Cardiac ventricle fibroblast (primary cell): ENCODE results near the gene OR2V1. TPM values are rescaled to one million over a fixed set of nuclear protein-coding genes. Genes with fewer than 3 reads are reported as not detected.

Experiments used
- total RNA-seq: library from RNA; depleted of rRNA; stranded (reverse); fragments of >200 nt; gene quantifications from 2 replicates; pipeline ENCODE4 v1.2.3, GENCODE V29; 2015

Gene OR2V1, protein sequence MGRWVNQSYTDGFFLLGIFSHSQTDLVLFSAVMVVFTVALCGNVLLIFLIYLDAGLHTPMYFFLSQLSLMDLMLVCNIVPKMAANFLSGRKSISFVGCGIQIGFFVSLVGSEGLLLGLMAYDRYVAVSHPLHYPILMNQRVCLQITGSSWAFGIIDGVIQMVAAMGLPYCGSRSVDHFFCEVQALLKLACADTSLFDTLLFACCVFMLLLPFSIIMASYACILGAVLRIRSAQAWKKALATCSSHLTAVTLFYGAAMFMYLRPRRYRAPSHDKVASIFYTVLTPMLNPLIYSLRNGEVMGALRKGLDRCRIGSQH
- total RNA-seq = not detected in 2 replicates

DNA sequence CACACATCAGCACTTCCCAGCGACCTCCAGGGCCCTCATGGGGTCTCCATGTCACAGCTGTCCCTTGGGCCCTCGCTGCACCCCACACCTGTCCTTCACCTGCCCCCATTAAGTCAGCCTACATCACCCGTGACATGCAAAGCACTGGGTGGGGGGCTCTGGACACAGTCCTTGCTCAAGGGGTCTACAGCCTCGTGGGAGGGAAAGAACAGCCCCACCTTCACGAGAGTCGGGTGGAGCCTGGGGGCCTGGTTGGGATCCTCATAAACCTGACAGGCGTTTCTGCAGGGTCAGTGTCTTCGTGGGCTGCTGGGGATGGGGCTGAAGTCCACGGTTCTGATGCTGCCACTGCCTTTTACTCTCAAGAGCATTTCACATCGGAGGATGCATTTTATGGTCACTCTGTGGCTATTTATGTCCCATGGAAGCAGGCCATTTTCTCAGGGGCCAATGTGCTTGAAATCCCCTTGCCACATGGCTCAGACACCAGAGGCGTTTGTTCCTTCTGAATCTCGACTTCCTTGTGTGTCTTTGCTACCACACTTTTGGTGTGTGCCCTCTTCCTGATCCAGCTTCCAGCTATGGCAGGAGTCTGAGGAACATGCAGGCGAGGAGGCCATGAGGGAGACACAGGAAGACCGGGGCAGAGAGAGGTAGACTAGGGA lies at the start of gene OR2V1:
OR2V1 (minus strand) TSS at position 338 of the 665 bp plus-strand sequence. CDS start 5,865 bp downstream, outside the sequence.

DNA sequence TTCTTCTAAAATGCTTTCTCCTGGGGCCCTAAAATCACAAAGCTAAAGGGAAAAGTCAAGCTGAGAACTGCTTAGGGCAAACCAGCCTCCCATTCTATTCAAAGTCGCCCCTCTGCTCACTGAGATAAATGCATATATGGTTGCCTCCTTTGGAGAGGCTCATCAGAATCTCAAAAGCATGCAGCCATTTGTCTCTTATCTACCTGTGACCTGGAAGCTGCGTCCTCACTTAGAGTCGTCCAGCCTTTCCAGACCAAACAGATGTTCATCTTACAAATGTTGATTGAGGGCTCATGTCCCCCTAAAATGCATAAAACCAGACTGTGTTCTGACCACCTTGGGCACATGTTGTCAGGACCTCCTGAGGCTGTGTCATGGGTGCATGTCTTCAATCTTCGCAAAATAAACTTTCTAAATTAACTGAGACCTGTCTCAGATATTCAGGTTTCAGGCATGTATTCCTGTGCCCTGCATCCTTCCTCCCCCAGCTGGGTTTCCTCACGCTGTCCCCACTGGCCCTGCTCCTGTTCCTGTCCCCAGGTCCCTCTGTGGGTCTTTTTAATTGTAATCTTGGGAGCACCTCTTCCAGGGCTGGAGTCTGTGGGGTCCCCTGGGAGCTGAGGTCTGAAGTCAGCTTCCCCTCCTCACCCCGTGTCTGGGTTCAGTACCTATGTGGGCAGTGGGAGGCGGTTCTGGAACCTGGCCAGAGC lies 16.1 kb upstream of the OR2V1 start, which contains the start of gene OR2V2:
OR2V2 (plus strand) TSS at position 660 of the 710 bp plus-strand sequence. CDS start 7,357 bp downstream, outside the sequence.

Other genes with a start within 250 kb of the OR2V1 start
- gene BTNL8, start 232.0 kb downstream of the OR2V1 start, total RNA-seq = not detected in 2 replicates
- not detected in 2 replicates for gene BTNL3, start 142.3 kb downstream of the OR2V1 start, total RNA-seq
- gene BTNL9, start 90.9 kb downstream of the OR2V1 start, total RNA-seq = 0.19 and 0.34 TPM in 2 replicates
- gene OR2V2, start 16.4 kb upstream of the OR2V1 start, total RNA-seq = not detected in 2 replicates
- 0.29 and 0.31 TPM in 2 replicates for gene TRIM7, start 74.0 kb upstream of the OR2V1 start, total RNA-seq
- 7.6 and 12.2 TPM in 2 replicates for gene TRIM41, start 92.1 kb upstream of the OR2V1 start, total RNA-seq
- gene RACK1, start 112.7 kb upstream of the OR2V1 start, total RNA-seq = 2,392 and 2,627 TPM in 2 replicates
- 5.8 and 10.8 TPM in 2 replicates for gene TRIM52, start 130.0 kb upstream of the OR2V1 start, total RNA-seq
- not detected in 2 replicates for gene OR4F3, start 236.1 kb upstream of the OR2V1 start, total RNA-seq